ENCODE data around the gene ANKRD44. TPM values are rescaled to one million over a fixed set of nuclear protein-coding genes. Genes with fewer than 3 reads are reported as not detected.

ANKRD44 gene
- total RNA-seq, 1 donor from 2014 or later, result 4.0 TPM

DNA sequence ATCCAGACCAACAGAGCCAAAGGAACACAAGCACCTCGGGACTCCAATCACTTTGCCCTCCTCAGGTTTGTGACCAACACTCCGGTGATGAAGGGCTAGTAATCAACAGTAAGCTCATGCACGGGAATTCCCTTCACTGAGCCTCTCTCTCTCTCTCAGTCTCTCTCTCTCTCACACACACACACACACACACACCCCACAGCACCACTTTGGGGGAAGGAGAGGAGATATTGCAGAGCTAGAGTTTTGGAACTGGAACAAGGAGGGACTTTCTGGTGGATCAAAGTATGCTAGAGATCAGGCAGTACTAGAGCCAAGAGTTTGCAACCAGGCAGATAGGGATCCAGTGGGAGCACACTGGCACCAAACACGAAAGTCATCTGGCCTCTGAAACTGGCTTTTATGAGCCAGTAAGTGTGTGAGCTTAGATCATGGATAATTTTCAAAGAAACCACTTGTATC, 98.7 kb downstream of the ANKRD44 start:
- H3K27me3 Mint-ChIP-seq, result no peaks in the 10 kb centered on the region
- H3K36me3 Mint-ChIP-seq (ENCODE audit: insufficient read depth), result no peaks in the 10 kb centered on the region
- no peaks in the 10 kb centered on the region for H3K9me3 Mint-ChIP-seq (ENCODE audit: low read depth)
- no peak for DNase-seq (ENCODE audit: low spot score, unreplicated experiment)
- H3K4me1 Mint-ChIP-seq (ENCODE audit: low read depth), result peaks cover 24% of the 10 kb centered on the region
- H3K4me3 Mint-ChIP-seq (ENCODE audit: low read depth), result no peak overlapping the region
- TF ChIP-seq, protein P1, sequence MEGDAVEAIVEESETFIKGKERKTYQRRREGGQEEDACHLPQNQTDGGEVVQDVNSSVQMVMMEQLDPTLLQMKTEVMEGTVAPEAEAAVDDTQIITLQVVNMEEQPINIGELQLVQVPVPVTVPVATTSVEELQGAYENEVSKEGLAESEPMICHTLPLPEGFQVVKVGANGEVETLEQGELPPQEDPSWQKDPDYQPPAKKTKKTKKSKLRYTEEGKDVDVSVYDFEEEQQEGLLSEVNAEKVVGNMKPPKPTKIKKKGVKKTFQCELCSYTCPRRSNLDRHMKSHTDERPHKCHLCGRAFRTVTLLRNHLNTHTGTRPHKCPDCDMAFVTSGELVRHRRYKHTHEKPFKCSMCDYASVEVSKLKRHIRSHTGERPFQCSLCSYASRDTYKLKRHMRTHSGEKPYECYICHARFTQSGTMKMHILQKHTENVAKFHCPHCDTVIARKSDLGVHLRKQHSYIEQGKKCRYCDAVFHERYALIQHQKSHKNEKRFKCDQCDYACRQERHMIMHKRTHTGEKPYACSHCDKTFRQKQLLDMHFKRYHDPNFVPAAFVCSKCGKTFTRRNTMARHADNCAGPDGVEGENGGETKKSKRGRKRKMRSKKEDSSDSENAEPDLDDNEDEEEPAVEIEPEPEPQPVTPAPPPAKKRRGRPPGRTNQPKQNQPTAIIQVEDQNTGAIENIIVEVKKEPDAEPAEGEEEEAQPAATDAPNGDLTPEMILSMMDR (IDR thresholded peaks at IDR 0.05; ENCODE audit: unreplicated experiment), result no peak
- H3K27ac Mint-ChIP-seq, result no peak overlapping the region

DNA sequence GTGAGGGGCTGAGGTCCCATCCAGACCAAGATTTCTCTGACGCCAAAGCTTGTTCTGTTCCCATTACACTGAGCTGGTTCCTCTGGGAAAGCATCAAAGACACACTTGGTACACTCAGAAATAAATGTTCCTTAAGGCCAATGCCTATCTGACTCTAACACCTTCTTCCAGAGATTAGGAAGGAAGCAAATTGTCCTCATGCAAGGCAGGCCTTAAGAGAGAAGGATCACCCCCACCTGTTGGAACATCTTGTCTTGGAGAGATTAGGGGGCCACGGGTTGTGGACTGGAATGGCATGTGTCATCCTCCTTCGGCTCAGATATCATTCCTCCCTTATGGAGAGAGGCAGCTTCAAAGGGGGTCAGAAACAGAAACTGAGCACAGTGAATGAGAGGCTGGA, 100.2 kb downstream of the ANKRD44 start:
- Mint-ChIP-seq H3K9me3 (ENCODE audit: low read depth) (no peaks in the 10 kb centered on the region), H3K27me3 (no peaks in the 10 kb centered on the region), H3K4me3 (ENCODE audit: low read depth) (no peak overlapping the region), H3K27ac (peak overlapping the region; percentile 31), H3K36me3 (ENCODE audit: insufficient read depth) (no peaks in the 10 kb centered on the region), H3K4me1 (ENCODE audit: low read depth) (peaks cover 13% of the 10 kb centered on the region)
- DNase-seq (ENCODE audit: low spot score, unreplicated experiment), result no peak
- TF ChIP-seq, protein P1 (IDR thresholded peaks at IDR 0.05; ENCODE audit: unreplicated experiment), result no peak

DNA sequence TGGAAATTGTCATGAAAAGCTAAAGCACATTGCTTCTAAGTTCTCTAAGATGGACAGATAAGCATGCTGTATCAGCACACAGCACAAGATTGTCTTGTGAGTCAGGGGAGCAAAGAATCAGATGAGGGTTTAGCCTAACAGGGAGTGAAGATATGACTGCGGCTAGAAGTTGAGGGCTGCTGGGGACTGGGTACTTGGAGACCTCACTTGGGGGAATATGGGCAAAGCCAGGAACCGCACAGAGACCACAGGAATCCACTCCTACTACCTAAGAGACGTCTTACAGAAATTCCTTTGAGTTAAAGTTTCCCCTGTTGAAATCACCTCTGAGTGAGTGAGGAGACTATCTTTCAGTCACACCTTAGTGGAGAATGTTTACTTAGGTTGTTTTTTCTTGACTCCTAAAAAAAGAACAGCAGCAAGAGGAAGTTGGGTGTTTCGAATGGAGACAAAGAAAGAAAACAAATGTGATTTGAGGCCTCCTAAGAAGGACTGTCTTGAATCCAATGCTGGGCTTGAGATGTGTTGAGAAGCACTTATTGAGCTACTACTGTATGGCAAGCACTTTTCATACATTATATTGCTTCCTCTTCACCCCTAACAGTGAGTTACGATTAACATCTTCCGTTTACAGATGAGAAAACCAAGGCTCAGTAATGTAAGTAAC, 100.7 kb downstream of the ANKRD44 start:
- TF ChIP-seq, protein P1 (IDR thresholded peaks at IDR 0.05; ENCODE audit: unreplicated experiment), result no peak
- Mint-ChIP-seq H3K9me3 (ENCODE audit: low read depth) (no peaks in the 10 kb centered on the region), H3K27ac (peak overlapping the region; percentile 79), H3K27me3 (no peaks in the 10 kb centered on the region), H3K4me1 (ENCODE audit: low read depth) (peaks cover 13% of the 10 kb centered on the region), H3K36me3 (ENCODE audit: insufficient read depth) (no peaks in the 10 kb centered on the region), H3K4me3 (ENCODE audit: low read depth) (no peak overlapping the region)
- DNase-seq (ENCODE audit: low spot score, unreplicated experiment), result no peak

DNA sequence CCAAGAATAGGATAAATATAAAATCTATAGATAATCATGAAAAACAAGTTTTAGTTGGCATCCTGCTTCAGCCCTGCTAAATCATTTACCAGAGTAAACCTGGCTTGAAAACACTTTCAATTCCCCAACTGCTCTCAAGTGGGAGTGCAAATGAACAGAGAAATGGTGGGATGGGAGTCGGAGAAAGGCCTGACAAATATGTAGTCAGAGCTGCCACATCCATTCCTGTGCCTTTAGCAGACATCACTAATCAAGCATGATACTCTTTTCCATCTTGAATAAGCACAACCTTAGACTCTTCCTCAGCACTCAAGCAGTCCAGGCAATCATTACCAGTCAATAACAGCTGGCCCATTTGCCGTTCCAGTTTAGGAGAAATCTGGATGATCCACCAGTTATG, 101.3 kb downstream of the ANKRD44 start:
- DNase-seq (ENCODE audit: low spot score, unreplicated experiment), result no peak
- H3K27me3 Mint-ChIP-seq, result no peaks in the 10 kb centered on the region
- no peaks in the 10 kb centered on the region for H3K36me3 Mint-ChIP-seq (ENCODE audit: insufficient read depth)
- TF ChIP-seq, protein P1 (IDR thresholded peaks at IDR 0.05; ENCODE audit: unreplicated experiment), result no peak
- H3K4me3 Mint-ChIP-seq (ENCODE audit: low read depth), result no peak overlapping the region
- no peaks in the 10 kb centered on the region for H3K9me3 Mint-ChIP-seq (ENCODE audit: low read depth)
- peaks cover 13% of the 10 kb centered on the region for H3K4me1 Mint-ChIP-seq (ENCODE audit: low read depth)
- H3K27ac Mint-ChIP-seq, result no peak overlapping the region

DNA sequence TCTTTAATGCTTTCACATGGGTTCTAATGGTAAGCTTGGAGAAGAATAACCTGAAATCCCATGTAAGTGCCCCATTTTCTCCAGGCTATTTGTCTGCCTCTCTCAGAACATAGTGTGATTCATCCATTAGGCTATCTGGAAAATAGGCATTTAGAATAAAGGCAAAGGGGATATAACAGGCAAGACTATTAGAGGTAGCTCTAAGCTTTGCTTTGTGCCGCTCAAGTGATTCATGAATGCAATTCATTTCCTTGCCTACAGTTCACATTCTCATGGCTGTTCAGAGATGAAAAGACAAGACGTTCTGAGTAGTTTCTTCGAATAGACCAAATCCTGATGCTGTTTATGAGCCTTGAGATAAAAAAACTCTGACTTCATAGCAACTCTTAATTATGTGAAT, 101.7 kb downstream of the ANKRD44 start:
- Mint-ChIP-seq H3K4me3 (ENCODE audit: low read depth) (no peak overlapping the region), H3K27ac (no peak overlapping the region), H3K4me1 (ENCODE audit: low read depth) (peaks cover 13% of the 10 kb centered on the region), H3K36me3 (ENCODE audit: insufficient read depth) (no peaks in the 10 kb centered on the region), H3K9me3 (ENCODE audit: low read depth) (no peaks in the 10 kb centered on the region), H3K27me3 (no peaks in the 10 kb centered on the region)
- DNase-seq (ENCODE audit: low spot score, unreplicated experiment), result no peak
- TF ChIP-seq, protein P1 (IDR thresholded peaks at IDR 0.05; ENCODE audit: unreplicated experiment), result no peak
